K562 (cell line): ENCODE data around the gene RBBP8. TPM values are rescaled to one million over a fixed set of nuclear protein-coding genes. Genes with fewer than 3 reads are reported as not detected.

Experiments used
- ATAC-seq: fragments of 200-7000 bp; cut with Tn5 transposase; 3 replicates; pipeline ENCODE4 v1.9.1; 2020; ENCODE audit warnings: moderate library complexity
- BruUV-seq: library from RNA; stranded (reverse); fragments of 400-500 nt; replicated peaks from 2 replicates; lab custom pipeline; 2021; lab: Mats Ljungman, UMichigan
- CTCF ChIA-PET: fragments of 300-600 bp; formaldehyde crosslinking; extraction: SDS; loops from one replicate; lab custom pipeline; 2021; ENCODE audit warnings: low intra/inter-chr PET ratio; lab: Yijun Ruan, JAX
- POLR2A ChIA-PET: fragments of 300-600, 350-650 bp; sonication (Branson Sonifier 250); formaldehyde crosslinking; extraction: SDS; loops from one replicate; lab custom pipeline; 2021; ENCODE audit warnings: antibody characterized with exemption, inconsistent platforms; lab: Yijun Ruan, JAX
- DNase-seq, 4 experiments: peaks; one replicate each; pipeline versions ENCODE4 v3.0.0 to v3.0.0-alpha.2; 2011 to 2018; ENCODE audit warnings: low spot score in 3 of 4, mixed read lengths in 3 of 4; ENCODE audit errors: extremely low read depth in 1 of 4
- FAIRE-seq: peaks from 2 replicates; lab custom pipeline; 2011; peaks lifted over from hg19 to GRCh38; lab: Jason Lieb, UNC
- H2AFZ ChIP-seq: 2 replicates; pipeline ENCODE4 v1.6.0; 2011; ENCODE audit warnings: low read depth, low read length, control low read depth, inconsistent platforms
- H3K27ac ChIP-seq: fragments of 200-600 bp; 3 replicates; pipeline ENCODE4 v1.8.0; 2011; ENCODE audit warnings: low read depth, mild to moderate bottlenecking, control low read depth, inconsistent platforms, low read length, moderate library complexity, mixed read lengths; ENCODE audit errors: extremely low read depth
- H3K27me3 ChIP-seq, 2 experiments: fragments of 300-600 bp in 1 of 2; 2 replicates in 1 of 2; 3 replicates in 1 of 2; pipeline versions ENCODE4 v1.6.0 to v1.8.0; 2011; ENCODE audit warnings: inconsistent platforms in 2 of 2, low read length in 2 of 2, mild to moderate bottlenecking in 1 of 2, mixed read lengths in 1 of 2, moderate library complexity in 1 of 2; ENCODE audit not compliant: control insufficient read depth in 2 of 2, insufficient read depth in 2 of 2
- H3K36me3 ChIP-seq: fragments of 300-600 bp; 3 replicates; pipeline ENCODE4 v1.8.0; 2011; ENCODE audit warnings: mild to moderate bottlenecking, low read length, inconsistent platforms; ENCODE audit not compliant: control insufficient read depth, insufficient read depth
- H3K4me1 ChIP-seq, 2 experiments: fragments of 200-600 bp in 1 of 2; replicated peaks in 1 of 2; 2 replicates in 1 of 2; 3 replicates in 1 of 2; pipeline versions ENCODE4 v1.5.1 to v1.8.0; 2011; ENCODE audit warnings: inconsistent platforms in 2 of 2, low read length in 2 of 2, mild to moderate bottlenecking in 1 of 2, mixed read lengths in 1 of 2, moderate library complexity in 1 of 2; ENCODE audit not compliant: control insufficient read depth in 2 of 2, insufficient read depth in 2 of 2
- H3K4me2 ChIP-seq: 2 replicates; pipeline ENCODE4 v1.6.1; 2011; ENCODE audit warnings: low read length, control low read depth, inconsistent platforms, mixed read lengths; ENCODE audit not compliant: insufficient read depth
- H3K4me3 ChIP-seq: fragments of 200-600 bp; sonication (generic), shearing (Covaris generic); 2 replicates; pipeline ENCODE4 v1.5.1; 2016; ENCODE audit warnings: control low read depth, inconsistent platforms
- H3K79me2 ChIP-seq: fragments of 200-600 bp; 3 replicates; pipeline ENCODE4 v1.8.0; 2011; ENCODE audit warnings: low read length, inconsistent platforms; ENCODE audit not compliant: control insufficient read depth, insufficient read depth
- H3K9ac ChIP-seq, 2 experiments: 2 replicates each; pipeline versions ENCODE4 v1.6.0 to v1.6.1; 2011; ENCODE audit warnings: low read depth in 2 of 2, low read length in 2 of 2, control low read depth in 1 of 2, inconsistent platforms in 1 of 2, mild to moderate bottlenecking in 1 of 2, mixed read lengths in 1 of 2; ENCODE audit not compliant: insufficient read depth in 1 of 2
- H3K9me1 ChIP-seq: one replicate; pipeline ENCODE4 v1.6.0; 2011; ENCODE audit warnings: inconsistent platforms, mild to moderate bottlenecking, low read length, moderate library complexity; ENCODE audit not compliant: control insufficient read depth, insufficient read depth
- H3K9me3 ChIP-seq: replicated peaks from 2 replicates; pipeline ENCODE4 v1.5.1; 2011; ENCODE audit warnings: low read depth, low read length, inconsistent platforms; ENCODE audit not compliant: control insufficient read depth, insufficient read depth
- H4K20me1 ChIP-seq: replicated peaks from 2 replicates; pipeline ENCODE4 v1.6.1; 2011; ENCODE audit warnings: low read length, inconsistent platforms, mixed read lengths; ENCODE audit not compliant: control insufficient read depth, insufficient read depth
- BDP1 ChIP-seq: IDR thresholded peaks from 3 replicates; pipeline ENCODE4 v1.6.1; 2011; ENCODE audit not compliant: insufficient read length, insufficient read depth
- CBX3 ChIP-seq, 2 experiments: IDR thresholded peaks; 1 replicate in 1 of 2; 2 replicates in 1 of 2; pipeline ENCODE4 v1.6.1; 2012; ENCODE audit warnings: inconsistent platforms in 2 of 2, low read length in 2 of 2, borderline replicate concordance in 1 of 2, control low read depth in 1 of 2
- CTBP1 ChIP-seq: fragments of 450-650 bp; IDR thresholded peaks from 2 replicates; pipeline ENCODE4 v1.6.1; 2016; ENCODE audit warnings: borderline replicate concordance
- HDAC3 ChIP-seq: fragments of 450-650 bp; IDR thresholded peaks from 2 replicates; pipeline ENCODE4 v1.6.1; 2018; ENCODE audit warnings: borderline replicate concordance, mild to moderate bottlenecking, moderate library complexity; ENCODE audit not compliant: partially characterized antibody
- HDGF ChIP-seq: fragments of 450-650 bp; IDR thresholded peaks from 2 replicates; pipeline ENCODE4 v1.6.1; 2016
- MTA2 ChIP-seq: fragments of 450-650 bp; IDR thresholded peaks from 2 replicates; pipeline ENCODE4 v1.6.1; 2016; ENCODE audit warnings: low read depth
- NFATC3 ChIP-seq: fragments of 450-650 bp; IDR thresholded peaks from 2 replicates; pipeline ENCODE4 v1.6.1; 2017; ENCODE audit warnings: mild to moderate bottlenecking
- SRSF1 ChIP-seq: fragments of 200-400 bp; formaldehyde crosslinking; IDR thresholded peaks from 2 replicates; pipeline ENCODE4 v1.6.1; 2017; ENCODE audit warnings: mild to moderate bottlenecking, low read depth, low read length, moderate library complexity
- WGBS: fragments of 100-300 bp; shearing (Covaris generic); methylation state at CpG from one replicate; pipeline ENCODE4 v1.1.6; 2016; ENCODE audit warnings: low coverage, mixed read lengths; ENCODE audit not compliant: insufficient coverage; ENCODE audit errors: missing lambda C conversion rate; 5-methylcytosine and 5-hydroxymethylcytosine counted together
- in situ Hi-C: fragments of 300-500 bp; cut with MboI; formaldehyde crosslinking; loops from 4 replicates; pipeline ENCODE4 v1.15.0; 2018; ENCODE audit warnings: inconsistent platforms, mixed read lengths
- intact Hi-C: fragments of 100-400 bp; cut with micrococcal nuclease; formaldehyde crosslinking; loops from 2 replicates; pipeline ENCODE4 v1.14.2; 2022
- polyA plus RNA-seq, 8 experiments: library from polyadenylated mRNA; depleted of rRNA in 4 of 8; stranded (reverse) in 5 of 8; unstranded in 3 of 8; fragments of >200 nt; fragmentation: Nextera tagmentation in 2 of 8; fragmentation: Illumina TruSeq in 1 of 8; extraction: Ambion mirVana in 2 of 8; extraction: Trizol in 1 of 8; gene quantifications; 2 replicates each; pipeline versions ENCODE4 v1.2.1 to v1.2.3, GENCODE V29; 2011 to 2014; ENCODE audit warnings: inconsistent platforms in 1 of 8, missing spikeins in 1 of 8
- total RNA-seq, 7 experiments: library from RNA; depleted of rRNA in 6 of 7; stranded (reverse); fragments of >200 nt in 6 of 7; fragmentation: Illumina TruSeq in 2 of 7; extraction: Trizol in 2 of 7; gene quantifications; 2 replicates each; pipeline versions ENCODE4 v1.2.1 to v1.2.3, GENCODE V29; 2011 to 2021; ENCODE audit warnings: low replicate concordance in 1 of 7
- TF ChIP-seq, protein P1 (sequence below): fragments of 250-450 bp; sonication (Bioruptor Pico); IDR thresholded peaks from 2 replicates; pipeline ENCODE4 v1.5.1; 2021; ENCODE audit warnings: mild to moderate bottlenecking
- TF ChIP-seq, protein P2 (sequence below): sonication (generic); formaldehyde crosslinking; IDR thresholded peaks from 2 replicates; pipeline ENCODE4 v1.5.0; 2020; ENCODE audit warnings: missing genetic modification reagents
- TF ChIP-seq, protein P3 (sequence below): fragments of 250-450 bp; sonication (Bioruptor Pico); IDR thresholded peaks from 2 replicates; pipeline ENCODE4 v1.4.0; 2020; ENCODE audit warnings: mild to moderate bottlenecking, moderate library complexity
- TF ChIP-seq, protein P4 (sequence below): fragments of 250-450 bp; sonication (Bioruptor Pico); IDR thresholded peaks from 2 replicates; pipeline ENCODE4 v1.9.0; 2021; ENCODE audit warnings: mild to moderate bottlenecking
- TF ChIP-seq, protein P5 (sequence below): IDR thresholded peaks from 3 replicates; pipeline ENCODE4 v1.6.1; 2011; ENCODE audit warnings: borderline replicate concordance, mild to moderate bottlenecking; ENCODE audit not compliant: insufficient read length, insufficient read depth
- TF ChIP-seq, protein P6 (sequence below): fragments of 450-650 bp; IDR thresholded peaks from 2 replicates; pipeline ENCODE4 v1.7.0; 2016; ENCODE audit warnings: borderline replicate concordance
- TF ChIP-seq, protein P7 (sequence below): fragments of 450-650 bp; formaldehyde crosslinking; IDR thresholded peaks from 2 replicates; pipeline ENCODE4 v1.4.0; 2022; ENCODE audit warnings: missing genetic modification characterization

The RBBP8 gene
- total and polyA plus RNA-seq, 9 of the 15 experiments (the other 6 are each of a cell fraction or from before 2014, with no cell fraction given) = 28.4 to 63.1 (median 48.9) TPM

DNA sequence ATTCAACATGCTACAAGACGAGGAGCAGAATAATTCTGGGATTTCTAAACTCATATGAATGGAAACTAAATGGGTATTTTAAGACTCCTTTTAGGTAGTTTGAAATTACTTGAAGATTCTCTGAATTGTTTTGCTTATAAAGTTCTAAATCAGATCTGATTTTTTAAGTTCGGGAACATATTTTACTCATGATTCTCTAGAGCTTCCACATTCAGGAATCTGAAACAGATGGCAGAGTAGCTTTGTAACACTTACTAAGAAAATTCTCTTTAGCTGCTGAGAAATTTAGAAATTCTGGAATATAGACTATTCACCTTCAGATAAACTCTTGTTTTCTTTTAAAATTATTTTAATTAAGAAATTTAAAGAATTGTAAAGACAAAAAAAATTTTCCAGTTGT is 13.7 kb downstream of the RBBP8 start:
- DNase-seq = no peak
- ATAC-seq = no peak
- in situ Hi-C loops (no loop called here), intact Hi-C loops (no loop called here)
- WGBS = 41% methylated on average over 2 of the region's 2 CpGs
- Histone ChIP-seq H3K9ac (no peak overlapping the region), H3K27ac (no peak overlapping the region), H4K20me1 (no peaks in the 10 kb centered on the region), H3K27me3 (no peaks in the 10 kb centered on the region), H3K79me2 (no peaks in the 10 kb centered on the region; the same call in 2 of the 3 replicates), H3K4me3 (no peak overlapping the region), H3K9me3 (no peaks in the 10 kb centered on the region), H2AFZ (no peak overlapping the region), H3K4me1 (no peaks in the 10 kb centered on the region), H3K9me1 (no peaks in the 10 kb centered on the region), H3K36me3 (peaks cover 80% of the 10 kb centered on the region), H3K4me2 (no peak overlapping the region)
- CTCF ChIA-PET = no interaction called here
- BruUV-seq = no TSS peak
- no peak for FAIRE-seq
- POLR2A ChIA-PET = interaction anchor here (0.8 kb wide), 1 partner anchor 15 kb away, joined by 3 read pairs; no protein-coding TSS in a partner anchor
- TF ChIP-seq, protein P1, sequence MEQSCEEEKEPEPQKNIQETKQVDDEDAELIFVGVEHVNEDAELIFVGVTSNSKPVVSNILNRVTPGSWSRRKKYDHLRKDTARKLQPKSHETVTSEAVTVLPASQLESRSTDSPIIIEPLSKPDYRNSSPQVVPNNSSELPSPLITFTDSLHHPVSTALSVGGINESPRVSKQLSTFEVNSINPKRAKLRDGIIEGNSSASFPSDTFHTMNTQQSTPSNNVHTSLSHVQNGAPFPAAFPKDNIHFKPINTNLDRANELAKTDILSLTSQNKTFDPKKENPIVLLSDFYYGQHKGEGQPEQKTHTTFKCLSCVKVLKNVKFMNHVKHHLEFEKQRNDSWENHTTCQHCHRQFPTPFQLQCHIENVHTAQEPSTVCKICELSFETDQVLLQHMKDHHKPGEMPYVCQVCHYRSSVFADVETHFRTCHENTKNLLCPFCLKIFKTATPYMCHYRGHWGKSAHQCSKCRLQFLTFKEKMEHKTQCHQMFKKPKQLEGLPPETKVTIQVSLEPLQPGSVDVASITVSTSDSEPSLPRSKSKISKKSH (CRISPR knock-in tag) = no peak
- TF ChIP-seq BDP1 (no peak), CTBP1 (no peak), SRSF1 (no peak), HDAC3 (no peak), CBX3 (IDR thresholded peaks at IDR 0.05; ENCODE audit: borderline replicate concordance in 1 of 2, low read length in 2 of 2) (no peak), NFATC3 (no peak), HDGF (no peak), MTA2 (no peak)
- TF ChIP-seq, protein P2, sequence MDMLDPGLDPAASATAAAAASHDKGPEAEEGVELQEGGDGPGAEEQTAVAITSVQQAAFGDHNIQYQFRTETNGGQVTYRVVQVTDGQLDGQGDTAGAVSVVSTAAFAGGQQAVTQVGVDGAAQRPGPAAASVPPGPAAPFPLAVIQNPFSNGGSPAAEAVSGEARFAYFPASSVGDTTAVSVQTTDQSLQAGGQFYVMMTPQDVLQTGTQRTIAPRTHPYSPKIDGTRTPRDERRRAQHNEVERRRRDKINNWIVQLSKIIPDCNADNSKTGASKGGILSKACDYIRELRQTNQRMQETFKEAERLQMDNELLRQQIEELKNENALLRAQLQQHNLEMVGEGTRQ = no peak
- TF ChIP-seq, protein P3, sequence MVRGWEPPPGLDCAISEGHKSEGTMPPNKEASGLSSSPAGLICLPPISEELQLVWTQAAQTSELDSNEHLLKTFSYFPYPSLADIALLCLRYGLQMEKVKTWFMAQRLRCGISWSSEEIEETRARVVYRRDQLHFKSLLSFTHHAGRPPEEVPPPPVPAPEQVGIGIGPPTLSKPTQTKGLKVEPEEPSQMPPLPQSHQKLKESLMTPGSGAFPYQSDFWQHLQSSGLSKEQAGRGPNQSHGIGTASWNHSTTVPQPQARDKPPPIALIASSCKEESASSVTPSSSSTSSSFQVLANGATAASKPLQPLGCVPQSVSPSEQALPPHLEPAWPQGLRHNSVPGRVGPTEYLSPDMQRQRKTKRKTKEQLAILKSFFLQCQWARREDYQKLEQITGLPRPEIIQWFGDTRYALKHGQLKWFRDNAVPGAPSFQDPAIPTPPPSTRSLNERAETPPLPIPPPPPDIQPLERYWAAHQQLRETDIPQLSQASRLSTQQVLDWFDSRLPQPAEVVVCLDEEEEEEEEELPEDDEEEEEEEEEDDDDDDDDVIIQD (CRISPR knock-in tag) = no peak
- TF ChIP-seq, protein P4, sequence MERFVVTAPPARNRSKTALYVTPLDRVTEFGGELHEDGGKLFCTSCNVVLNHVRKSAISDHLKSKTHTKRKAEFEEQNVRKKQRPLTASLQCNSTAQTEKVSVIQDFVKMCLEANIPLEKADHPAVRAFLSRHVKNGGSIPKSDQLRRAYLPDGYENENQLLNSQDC (CRISPR knock-in tag) = no peak
- TF ChIP-seq, protein P5, sequence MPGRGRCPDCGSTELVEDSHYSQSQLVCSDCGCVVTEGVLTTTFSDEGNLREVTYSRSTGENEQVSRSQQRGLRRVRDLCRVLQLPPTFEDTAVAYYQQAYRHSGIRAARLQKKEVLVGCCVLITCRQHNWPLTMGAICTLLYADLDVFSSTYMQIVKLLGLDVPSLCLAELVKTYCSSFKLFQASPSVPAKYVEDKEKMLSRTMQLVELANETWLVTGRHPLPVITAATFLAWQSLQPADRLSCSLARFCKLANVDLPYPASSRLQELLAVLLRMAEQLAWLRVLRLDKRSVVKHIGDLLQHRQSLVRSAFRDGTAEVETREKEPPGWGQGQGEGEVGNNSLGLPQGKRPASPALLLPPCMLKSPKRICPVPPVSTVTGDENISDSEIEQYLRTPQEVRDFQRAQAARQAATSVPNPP = no peak
- TF ChIP-seq, protein P6, sequence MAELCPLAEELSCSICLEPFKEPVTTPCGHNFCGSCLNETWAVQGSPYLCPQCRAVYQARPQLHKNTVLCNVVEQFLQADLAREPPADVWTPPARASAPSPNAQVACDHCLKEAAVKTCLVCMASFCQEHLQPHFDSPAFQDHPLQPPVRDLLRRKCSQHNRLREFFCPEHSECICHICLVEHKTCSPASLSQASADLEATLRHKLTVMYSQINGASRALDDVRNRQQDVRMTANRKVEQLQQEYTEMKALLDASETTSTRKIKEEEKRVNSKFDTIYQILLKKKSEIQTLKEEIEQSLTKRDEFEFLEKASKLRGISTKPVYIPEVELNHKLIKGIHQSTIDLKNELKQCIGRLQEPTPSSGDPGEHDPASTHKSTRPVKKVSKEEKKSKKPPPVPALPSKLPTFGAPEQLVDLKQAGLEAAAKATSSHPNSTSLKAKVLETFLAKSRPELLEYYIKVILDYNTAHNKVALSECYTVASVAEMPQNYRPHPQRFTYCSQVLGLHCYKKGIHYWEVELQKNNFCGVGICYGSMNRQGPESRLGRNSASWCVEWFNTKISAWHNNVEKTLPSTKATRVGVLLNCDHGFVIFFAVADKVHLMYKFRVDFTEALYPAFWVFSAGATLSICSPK = no peak
- TF ChIP-seq, protein P7, sequence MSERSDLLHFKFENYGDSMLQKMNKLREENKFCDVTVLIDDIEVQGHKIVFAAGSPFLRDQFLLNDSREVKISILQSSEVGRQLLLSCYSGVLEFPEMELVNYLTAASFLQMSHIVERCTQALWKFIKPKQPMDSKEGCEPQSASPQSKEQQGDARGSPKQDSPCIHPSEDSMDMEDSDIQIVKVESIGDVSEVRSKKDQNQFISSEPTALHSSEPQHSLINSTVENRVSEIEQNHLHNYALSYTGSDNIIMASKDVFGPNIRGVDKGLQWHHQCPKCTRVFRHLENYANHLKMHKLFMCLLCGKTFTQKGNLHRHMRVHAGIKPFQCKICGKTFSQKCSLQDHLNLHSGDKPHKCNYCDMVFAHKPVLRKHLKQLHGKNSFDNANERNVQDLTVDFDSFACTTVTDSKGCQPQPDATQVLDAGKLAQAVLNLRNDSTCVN (CRISPR knock-in tag) = no peak
